ENCODE data around the gene TNFRSF14. TPM values are rescaled to one million over a fixed set of nuclear protein-coding genes. Genes with fewer than 3 reads are reported as not detected.

The TNFRSF14 gene
- total and polyA plus RNA-seq, 9 of the 15 experiments (the other 6 are each of a cell fraction or from before 2014, with no cell fraction given): 0.11 to 2.3 (median 0.68) TPM; not detected in 2

- TF ChIP-seq XRCC3 (IDR thresholded peaks at IDR 0.05): no peak
- no peak for TF ChIP-seq ZBTB11 (CRISPR knock-in tag; IDR thresholded peaks at IDR 0.05)
- TF ChIP-seq ZNF197 (CRISPR knock-in tag; IDR thresholded peaks at IDR 0.05; ENCODE audit: low read depth): peak; percentile 55
- no peak for TF ChIP-seq E4F1 (CRISPR knock-in tag; IDR thresholded peaks at IDR 0.05; ENCODE audit: borderline replicate concordance)
- TF ChIP-seq ZBTB17 (CRISPR knock-in tag; IDR thresholded peaks at IDR 0.05): peak; percentile 26
- peak; percentile 67 for TF ChIP-seq ZBTB7A (IDR thresholded peaks at IDR 0.05; ENCODE audit: borderline replicate concordance, control insufficient read depth, low read depth, low read length)
- TF ChIP-seq, protein P1, sequence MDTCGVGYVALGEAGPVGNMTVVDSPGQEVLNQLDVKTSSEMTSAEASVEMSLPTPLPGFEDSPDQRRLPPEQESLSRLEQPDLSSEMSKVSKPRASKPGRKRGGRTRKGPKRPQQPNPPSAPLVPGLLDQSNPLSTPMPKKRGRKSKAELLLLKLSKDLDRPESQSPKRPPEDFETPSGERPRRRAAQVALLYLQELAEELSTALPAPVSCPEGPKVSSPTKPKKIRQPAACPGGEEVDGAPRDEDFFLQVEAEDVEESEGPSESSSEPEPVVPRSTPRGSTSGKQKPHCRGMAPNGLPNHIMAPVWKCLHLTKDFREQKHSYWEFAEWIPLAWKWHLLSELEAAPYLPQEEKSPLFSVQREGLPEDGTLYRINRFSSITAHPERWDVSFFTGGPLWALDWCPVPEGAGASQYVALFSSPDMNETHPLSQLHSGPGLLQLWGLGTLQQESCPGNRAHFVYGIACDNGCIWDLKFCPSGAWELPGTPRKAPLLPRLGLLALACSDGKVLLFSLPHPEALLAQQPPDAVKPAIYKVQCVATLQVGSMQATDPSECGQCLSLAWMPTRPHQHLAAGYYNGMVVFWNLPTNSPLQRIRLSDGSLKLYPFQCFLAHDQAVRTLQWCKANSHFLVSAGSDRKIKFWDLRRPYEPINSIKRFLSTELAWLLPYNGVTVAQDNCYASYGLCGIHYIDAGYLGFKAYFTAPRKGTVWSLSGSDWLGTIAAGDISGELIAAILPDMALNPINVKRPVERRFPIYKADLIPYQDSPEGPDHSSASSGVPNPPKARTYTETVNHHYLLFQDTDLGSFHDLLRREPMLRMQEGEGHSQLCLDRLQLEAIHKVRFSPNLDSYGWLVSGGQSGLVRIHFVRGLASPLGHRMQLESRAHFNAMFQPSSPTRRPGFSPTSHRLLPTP (IDR thresholded peaks at IDR 0.05; ENCODE audit: borderline replicate concordance, extremely low read depth, insufficient read length): no peak
- TF ChIP-seq EZH2 (IDR thresholded peaks at IDR 0.05; ENCODE audit: borderline replicate concordance, low read depth, low read length): no peak
- no peak for TF ChIP-seq HMGXB4 (CRISPR knock-in tag; IDR thresholded peaks at IDR 0.05)
- no peak for TF ChIP-seq ZNF146 (CRISPR knock-in tag; IDR thresholded peaks at IDR 0.05; ENCODE audit: unreplicated experiment)
- TF ChIP-seq ETS2 (tag; IDR thresholded peaks at IDR 0.05; ENCODE audit: borderline replicate concordance, poor library complexity, severe bottlenecking): no peak
- TF ChIP-seq JUND (IDR thresholded peaks at IDR 0.05; ENCODE audit: borderline replicate concordance, low read depth, low read length): no peak; the same call in 1 of the 2 replicates
- TF ChIP-seq JUND (tag; IDR thresholded peaks at IDR 0.05; ENCODE audit: borderline replicate concordance, low read depth, low read length): no peak
- TF ChIP-seq FOXK2 (conservative IDR thresholded peaks at IDR 0.05 in 1 of 2, IDR thresholded peaks at IDR 0.05 in 1 of 2; ENCODE audit: low read depth in 2 of 2): no peak
Measured at GRCh38 chr1:2544093-2544874, 11.9 kb upstream of the TNFRSF14 start (continued).
